GOT3 (cell line): ENCODE results near the gene GALNT13.

ENCODE experiments used
- DNase-seq: peaks from one replicate; lab custom pipeline; 2025; ENCODE audit warnings: mixed read lengths; lab: John Stamatoyannopoulos, UW

Gene GALNT13

DNA sequence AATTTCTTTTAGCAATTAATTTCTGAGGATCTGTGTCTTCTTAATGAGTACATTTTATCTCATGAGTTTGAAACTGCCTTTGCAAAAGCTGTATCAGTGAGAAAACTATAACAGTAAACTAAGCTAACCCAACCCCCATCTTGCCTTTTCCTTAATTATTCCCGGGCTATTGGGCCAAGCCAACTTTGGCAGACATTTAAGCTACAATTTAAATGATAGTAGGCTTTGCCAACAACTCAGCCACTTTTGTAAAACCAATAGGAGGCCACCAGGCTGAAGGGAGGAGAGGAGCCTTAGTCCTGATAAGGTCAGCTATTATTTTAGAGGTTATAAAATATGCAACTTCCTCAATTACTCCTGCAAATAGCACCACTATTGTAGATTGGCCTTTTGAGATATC is 608.8 kb downstream of the GALNT13 start:
- no peak for DNase-seq

DNA sequence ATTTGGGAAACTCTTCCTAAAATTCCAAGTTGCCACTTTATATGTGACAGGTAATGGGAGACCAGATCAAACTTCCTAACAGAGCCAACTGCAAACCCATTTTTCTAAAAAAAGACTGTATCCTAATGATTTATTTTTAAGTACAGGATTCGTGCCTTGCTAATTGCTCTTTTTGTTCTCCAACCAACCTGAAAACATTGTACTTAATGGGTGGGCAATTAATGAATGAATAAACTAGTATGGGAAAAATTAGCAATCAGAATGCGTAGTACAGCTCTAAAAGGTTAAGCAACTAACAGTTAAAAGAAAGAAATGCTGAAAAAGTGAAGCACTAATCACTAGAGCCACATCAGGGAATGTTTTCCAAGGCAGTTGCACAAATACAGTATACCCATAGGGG is 609.6 kb downstream of the GALNT13 start:
- no peak for DNase-seq

DNA sequence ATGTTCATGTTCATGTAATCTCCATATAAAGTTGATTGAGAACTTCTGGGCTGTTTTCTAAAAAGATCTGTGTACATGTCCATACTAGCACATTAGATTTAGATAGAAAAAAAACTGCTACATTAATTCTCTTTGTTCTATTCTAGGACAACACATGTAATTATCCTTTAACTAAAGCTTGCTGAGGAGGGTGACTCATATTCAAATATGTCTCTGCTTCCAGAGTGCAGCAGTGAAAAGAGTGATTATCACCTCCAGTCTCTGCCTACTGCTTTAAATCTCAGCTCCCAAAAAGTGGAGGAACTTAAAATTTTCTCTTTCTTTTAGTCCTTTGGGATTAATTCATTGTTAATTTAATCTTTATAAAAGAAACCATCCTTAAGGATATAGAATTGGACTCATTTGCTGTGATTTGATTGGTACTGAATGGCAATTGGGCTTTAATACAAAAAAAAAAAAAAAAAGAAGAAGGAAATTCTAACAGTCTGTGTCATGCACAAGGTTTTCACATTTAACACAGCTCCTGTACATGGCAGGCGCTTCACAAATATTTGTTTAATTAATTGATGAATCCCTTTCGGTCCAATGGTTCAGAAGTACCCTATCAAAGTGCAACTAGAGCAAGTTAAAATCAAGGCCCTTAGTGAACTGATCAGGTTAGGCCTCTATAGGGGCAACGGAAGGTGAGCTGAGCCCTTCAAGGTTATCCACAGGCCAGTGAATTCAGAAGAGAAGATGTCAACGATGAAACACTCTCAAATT is 612.8 kb downstream of the GALNT13 start:
- DNase-seq = no peak

GRCh38 chr2:154488801-154489200 is 617.1 kb downstream of the GALNT13 start:
- no peak for DNase-seq

GRCh38 chr2:154489266-154489858 is 617.6 kb downstream of the GALNT13 start:
- no peak for DNase-seq

GRCh38 chr2:154490530-154490929 is 618.8 kb downstream of the GALNT13 start:
- no peak for DNase-seq

GRCh38 chr2:154495455-154495868 is 623.7 kb downstream of the GALNT13 start:
- no peak for DNase-seq

DNA sequence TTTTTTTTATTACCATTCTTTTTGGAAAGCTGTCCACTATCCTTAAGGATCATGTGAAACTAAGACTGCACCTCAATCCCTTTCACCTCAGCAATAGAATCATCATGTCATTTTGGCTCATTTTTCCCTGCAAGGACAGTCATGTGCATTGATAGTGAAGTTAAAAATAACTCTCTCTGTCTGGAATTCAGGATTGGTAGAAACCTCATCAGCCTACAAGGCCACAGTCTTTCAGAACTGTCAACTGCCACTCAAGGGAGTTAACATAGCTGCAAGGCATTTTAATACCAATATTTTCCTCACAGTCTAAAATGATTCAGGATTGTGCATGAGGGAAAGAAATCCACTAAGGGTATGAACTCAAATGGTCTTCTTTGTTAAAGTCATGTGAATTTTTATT is 625.3 kb downstream of the GALNT13 start:
- no peak for DNase-seq
